HG03354 (cell line): ENCODE measurements around the gene RNU1-3.
"Not testable (repeated sequence)": the region's sequence is repeated elsewhere in the genome, so short reads cannot be mapped to it uniquely, and the experiment has no call there.

ENCODE experiments used
- ATAC-seq: cut with Tn5 transposase; IDR thresholded peaks from one replicate; pipeline ENCODE4 v1.9.1; 2021; ENCODE audit warnings: mild to moderate bottlenecking; ENCODE audit not compliant: unreplicated experiment, poor library complexity, severe bottlenecking

Gene RNU1-3

GRCh38 chr1:16696507-16697150 lies 29.9 kb upstream of the RNU1-3 start:
- not testable (repeated sequence) for ATAC-seq

GRCh38 chr1:16694308-16694702 lies 27.6 kb upstream of the RNU1-3 start:
- ATAC-seq = not testable (repeated sequence)

- ATAC-seq = not testable (repeated sequence)
Observed at GRCh38 chr1:16693449-16694307, 26.9 kb upstream of the RNU1-3 start.

GRCh38 chr1:16692717-16693448 lies 26.1 kb upstream of the RNU1-3 start:
- not testable (repeated sequence) for ATAC-seq

- not testable (repeated sequence) for ATAC-seq
Observed at GRCh38 chr1:16692283-16692682, 25.5 kb upstream of the RNU1-3 start.

- ATAC-seq = not testable (repeated sequence)
Observed at GRCh38 chr1:16690971-16691682, 24.4 kb upstream of the RNU1-3 start.

- not testable (repeated sequence) for ATAC-seq
Observed at GRCh38 chr1:16687132-16687800, 20.5 kb upstream of the RNU1-3 start.

- peak; percentile 50 for ATAC-seq
Observed at GRCh38 chr1:16685445-16686371, 19.0 kb upstream of the RNU1-3 start.

- ATAC-seq = peak; percentile 62
Observed at GRCh38 chr1:16684738-16685337, 18.1 kb upstream of the RNU1-3 start.

GRCh38 chr1:16684152-16684551 lies 17.4 kb upstream of the RNU1-3 start:
- ATAC-seq = peak; percentile 58

GRCh38 chr1:16682803-16683202 lies 16.1 kb upstream of the RNU1-3 start:
- not testable (repeated sequence) for ATAC-seq

- not testable (repeated sequence) for ATAC-seq
Observed at GRCh38 chr1:16680366-16680765, 13.6 kb upstream of the RNU1-3 start.

GRCh38 chr1:16677552-16678431 lies 11.0 kb upstream of the RNU1-3 start:
- ATAC-seq = no peak

GRCh38 chr1:16676661-16677523 lies 10.1 kb upstream of the RNU1-3 start:
- ATAC-seq = not testable (repeated sequence)

- not testable (repeated sequence) for ATAC-seq
Observed at GRCh38 chr1:16675118-16675510, 8.4 kb upstream of the RNU1-3 start.

GRCh38 chr1:16673976-16674375 lies 7.2 kb upstream of the RNU1-3 start:
- not testable (repeated sequence) for ATAC-seq
